Caco-2 (cell line): ENCODE measurements around the gene FBLN1. TPM values are rescaled to one million over a fixed set of nuclear protein-coding genes. Genes with fewer than 3 reads are reported as not detected.

Experiments
- BruUV-seq: library from RNA; stranded (reverse); fragments of 400-500 nt; replicated peaks from 2 replicates; lab custom pipeline; 2021; lab: Mats Ljungman, UMichigan
- CTCF ChIA-PET: fragments of 300-600 bp; sonication (Branson Sonifier 250); formaldehyde crosslinking; loops from one replicate; lab custom pipeline; 2022; ENCODE audit warnings: antibody characterized with exemption; lab: Charles Lee
- POLR2A ChIA-PET: fragments of 300-600 bp; sonication (Branson Sonifier 250); formaldehyde crosslinking; loops from one replicate; lab custom pipeline; 2022; ENCODE audit warnings: antibody characterized with exemption; lab: Charles Lee
- DNase-seq, 2 experiments: peaks; one replicate each; pipeline versions ENCODE4 v3.0.0 to v3.0.0-alpha.2; 2020 to 2022
- H3K27me3 ChIP-seq: replicated peaks from 2 replicates; pipeline ENCODE4 v1.6.0; 2011; ENCODE audit warnings: low read length; ENCODE audit not compliant: control insufficient read depth, insufficient read depth
- H3K36me3 ChIP-seq: 2 replicates; pipeline ENCODE4 v1.5.1; 2011; ENCODE audit warnings: low read length; ENCODE audit not compliant: control insufficient read depth, insufficient read depth
- H3K4me1 ChIP-seq: fragments of 250-450 bp; sonication (Bioruptor Pico); 2 replicates; pipeline ENCODE4 v1.5.1; 2020; ENCODE audit warnings: mild to moderate bottlenecking
- H3K4me3 ChIP-seq: 2 replicates; pipeline ENCODE4 v1.5.1; 2011; ENCODE audit warnings: low read depth, mild to moderate bottlenecking, control low read depth, low read length
- H3K9me3 ChIP-seq: fragments of 250-450 bp; sonication (Bioruptor Pico); 2 replicates; pipeline ENCODE4 v1.5.1; 2020; ENCODE audit warnings: mild to moderate bottlenecking, moderate library complexity
- H3K27ac Mint-ChIP-seq: one replicate; pipeline ENCODE4 v1.8.0; 2022; ENCODE audit warnings: mixed read lengths; ENCODE audit not compliant: unreplicated experiment
- H3K27me3 Mint-ChIP-seq: one replicate; pipeline ENCODE4 v1.8.0; 2022; ENCODE audit warnings: mixed read lengths; ENCODE audit not compliant: insufficient read depth, unreplicated experiment
- H3K36me3 Mint-ChIP-seq: one replicate; pipeline ENCODE4 v1.8.0; 2022; ENCODE audit warnings: mild to moderate bottlenecking, mixed read lengths; ENCODE audit not compliant: insufficient read depth, unreplicated experiment
- H3K4me1 Mint-ChIP-seq: one replicate; pipeline ENCODE4 v1.8.0; 2022; ENCODE audit warnings: low read depth, mixed read lengths; ENCODE audit not compliant: unreplicated experiment
- H3K4me3 Mint-ChIP-seq: one replicate; pipeline ENCODE4 v1.8.0; 2022; ENCODE audit warnings: mild to moderate bottlenecking, moderate library complexity, mixed read lengths; ENCODE audit not compliant: unreplicated experiment
- H3K9me3 Mint-ChIP-seq: one replicate; pipeline ENCODE4 v1.8.0; 2022; ENCODE audit warnings: mixed read lengths; ENCODE audit not compliant: unreplicated experiment
- CTCF ChIP-seq, 2 experiments: fragments of 200-600 bp in 1 of 2; IDR thresholded peaks; 1 replicate in 1 of 2; 2 replicates in 1 of 2; pipeline versions ENCODE4 v1.5.1 to v1.8.0; 2011 to 2022; ENCODE audit warnings: antibody characterized with exemption in 1 of 2, control low read depth in 1 of 2, inconsistent platforms in 1 of 2, low read depth in 1 of 2, low read length in 1 of 2, mild to moderate bottlenecking in 1 of 2, moderate library complexity in 1 of 2; ENCODE audit not compliant: insufficient read depth in 1 of 2, severe bottlenecking in 1 of 2, unreplicated experiment in 1 of 2
- intact Hi-C: fragments of 100-400 bp; cut with micrococcal nuclease; formaldehyde crosslinking; loops from one replicate; pipeline ENCODE4 v1.10.0; 2022; ENCODE audit not compliant: unreplicated experiment
- total RNA-seq: library from RNA; stranded (reverse); gene quantifications from 2 replicates; pipeline ENCODE4 v1.2.3, GENCODE V29; 2022

FBLN1 gene
- total RNA-seq, 1 experiment from 2014 or later: 519 TPM

- Mint-ChIP-seq H3K9me3 (no peaks in the 10 kb centered on the region), H3K4me1 (peaks cover 21% of the 10 kb centered on the region), H3K27me3 (no peaks in the 10 kb centered on the region), H3K4me3 (no peak overlapping the region), H3K36me3 (peaks cover 77% of the 10 kb centered on the region), H3K27ac (no peak overlapping the region)
- intact Hi-C loops: no loop called here
- TF ChIP-seq CTCF (IDR thresholded peaks at IDR 0.05; ENCODE audit: insufficient read depth in 1 of 2, low read depth in 1 of 2, low read length in 1 of 2, severe bottlenecking in 1 of 2, unreplicated experiment in 1 of 2): no peak
- no peak for DNase-seq
- ChIA-PET CTCF (no interaction called here), POLR2A (interaction anchor here (1.0 kb wide), 1 partner anchor 38 kb away, joined by 3 read pairs; no protein-coding TSS in a partner anchor)
- BruUV-seq: no TSS peak
- Histone ChIP-seq H3K4me3 (no peak overlapping the region), H3K4me1 (peaks cover 11% of the 10 kb centered on the region; the same call in 1 of the 2 replicates), H3K36me3 (no peaks in the 10 kb centered on the region; the same call in none of the 2 replicates), H3K27me3 (no peaks in the 10 kb centered on the region), H3K9me3 (no peaks in the 10 kb centered on the region)
Observed at GRCh38 chr22:45511847-45512261, 9.2 kb downstream of the FBLN1 start.

GRCh38 chr22:45512363-45512762 is 9.7 kb downstream of the FBLN1 start:
- intact Hi-C loops: no loop called here
- H3K27me3 Mint-ChIP-seq: no peaks in the 10 kb centered on the region
- Histone ChIP-seq H3K36me3 (no peaks in the 10 kb centered on the region; the same call in none of the 2 replicates), H3K4me1 (peaks cover 14% of the 10 kb centered on the region; the same call in 1 of the 2 replicates), H3K27me3 (no peaks in the 10 kb centered on the region), H3K9me3 (no peaks in the 10 kb centered on the region), H3K4me3 (no peak overlapping the region)
- no TSS peak for BruUV-seq
- no peak overlapping the region for H3K4me3 Mint-ChIP-seq
- POLR2A ChIA-PET: interaction anchor here (1.0 kb wide), 1 partner anchor 38 kb away, joined by 3 read pairs; no protein-coding TSS in a partner anchor
- no peaks in the 10 kb centered on the region for H3K9me3 Mint-ChIP-seq
- CTCF ChIA-PET: no interaction called here
- no peak for TF ChIP-seq CTCF (IDR thresholded peaks at IDR 0.05; ENCODE audit: insufficient read depth in 1 of 2, low read depth in 1 of 2, low read length in 1 of 2, severe bottlenecking in 1 of 2, unreplicated experiment in 1 of 2)
- peaks cover 73% of the 10 kb centered on the region for H3K36me3 Mint-ChIP-seq
- DNase-seq: no peak
- peaks cover 21% of the 10 kb centered on the region for H3K4me1 Mint-ChIP-seq
- no peak overlapping the region for H3K27ac Mint-ChIP-seq

DNA sequence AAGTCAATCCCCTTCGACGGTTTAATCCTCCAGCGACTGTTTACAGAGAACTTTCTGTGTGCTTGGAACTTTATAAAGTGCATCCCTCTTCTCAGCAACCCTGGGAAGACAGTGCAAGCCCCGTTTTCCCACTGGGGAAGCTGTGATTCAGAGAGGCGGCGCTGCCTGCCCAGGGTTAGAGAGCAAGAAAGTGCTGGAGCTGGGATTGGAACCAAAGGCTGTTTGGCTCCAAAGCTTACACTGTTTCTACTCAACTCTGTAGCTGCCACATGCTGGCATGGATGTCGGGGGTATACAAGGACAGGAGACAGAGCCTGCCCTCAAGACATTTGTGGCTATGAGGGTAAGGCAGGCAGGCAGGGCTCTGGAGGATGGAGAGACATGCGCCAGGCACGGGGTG is 13.0 kb downstream of the FBLN1 start:
- Mint-ChIP-seq H3K9me3 (no peaks in the 10 kb centered on the region), H3K4me3 (no peak overlapping the region), H3K27ac (peak overlapping the region; percentile 59), H3K27me3 (no peaks in the 10 kb centered on the region), H3K36me3 (peaks cover 79% of the 10 kb centered on the region), H3K4me1 (peaks cover 20% of the 10 kb centered on the region)
- ChIA-PET POLR2A (no interaction called here), CTCF (no interaction called here)
- Histone ChIP-seq H3K9me3 (no peaks in the 10 kb centered on the region), H3K4me1 (peaks cover 21% of the 10 kb centered on the region; the same call in 1 of the 2 replicates), H3K36me3 (no peaks in the 10 kb centered on the region; the same call in none of the 2 replicates), H3K4me3 (no peak overlapping the region), H3K27me3 (no peaks in the 10 kb centered on the region)
- TF ChIP-seq CTCF (IDR thresholded peaks at IDR 0.05; ENCODE audit: insufficient read depth in 1 of 2, low read depth in 1 of 2, low read length in 1 of 2, severe bottlenecking in 1 of 2, unreplicated experiment in 1 of 2): no peak
- BruUV-seq: no TSS peak
- intact Hi-C loops: no loop called here
- DNase-seq: no peak
